GM13977 (cell line): Measurements from ENCODE around the gene C20orf141.

Experiments used
- DNase-seq: peaks from one replicate; pipeline ENCODE4 v3.0.0; 2012; ENCODE audit warnings: low spot score
- in situ Hi-C: fragments of 300-500 bp; cut with MboI; formaldehyde crosslinking; loops from one replicate; pipeline ENCODE4 v1.12.0; 2022; ENCODE audit warnings: low sequenced_read_pairs, low pct_unique_long_range_greater_than_20kb, mixed read lengths, inconsistent platforms; ENCODE audit not compliant: unreplicated experiment
- TF ChIP-seq, protein P1 (sequence below): IDR thresholded peaks from 2 replicates; pipeline ENCODE4 v1.5.1; 2012; ENCODE audit warnings: mild to moderate bottlenecking, control low read depth; ENCODE audit not compliant: insufficient read depth; ENCODE audit errors: extremely low read depth, missing control alignments

The C20orf141 gene

DNA sequence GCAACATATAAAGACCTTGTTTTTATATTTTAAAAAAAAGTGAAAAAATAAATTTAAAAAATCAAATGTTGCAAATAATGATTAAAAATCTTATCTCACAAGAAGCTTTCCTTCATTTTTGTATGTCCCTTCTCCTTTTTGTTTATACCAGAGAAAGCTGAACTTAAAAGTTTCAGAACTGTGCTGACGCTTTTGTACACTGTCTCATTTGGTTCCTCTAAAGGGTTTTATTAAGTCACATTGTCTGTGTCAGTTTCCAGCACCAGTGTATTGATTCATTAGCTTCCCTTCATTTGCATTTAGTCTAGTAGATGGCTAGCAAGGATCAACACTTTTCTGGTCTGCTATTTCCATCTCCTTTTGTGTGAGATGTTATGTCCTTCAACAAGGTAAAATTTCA lies 19.0 kb downstream of the C20orf141 start:
- DNase-seq = no peak
- in situ Hi-C loops = no loop called here
- TF ChIP-seq, protein P1, sequence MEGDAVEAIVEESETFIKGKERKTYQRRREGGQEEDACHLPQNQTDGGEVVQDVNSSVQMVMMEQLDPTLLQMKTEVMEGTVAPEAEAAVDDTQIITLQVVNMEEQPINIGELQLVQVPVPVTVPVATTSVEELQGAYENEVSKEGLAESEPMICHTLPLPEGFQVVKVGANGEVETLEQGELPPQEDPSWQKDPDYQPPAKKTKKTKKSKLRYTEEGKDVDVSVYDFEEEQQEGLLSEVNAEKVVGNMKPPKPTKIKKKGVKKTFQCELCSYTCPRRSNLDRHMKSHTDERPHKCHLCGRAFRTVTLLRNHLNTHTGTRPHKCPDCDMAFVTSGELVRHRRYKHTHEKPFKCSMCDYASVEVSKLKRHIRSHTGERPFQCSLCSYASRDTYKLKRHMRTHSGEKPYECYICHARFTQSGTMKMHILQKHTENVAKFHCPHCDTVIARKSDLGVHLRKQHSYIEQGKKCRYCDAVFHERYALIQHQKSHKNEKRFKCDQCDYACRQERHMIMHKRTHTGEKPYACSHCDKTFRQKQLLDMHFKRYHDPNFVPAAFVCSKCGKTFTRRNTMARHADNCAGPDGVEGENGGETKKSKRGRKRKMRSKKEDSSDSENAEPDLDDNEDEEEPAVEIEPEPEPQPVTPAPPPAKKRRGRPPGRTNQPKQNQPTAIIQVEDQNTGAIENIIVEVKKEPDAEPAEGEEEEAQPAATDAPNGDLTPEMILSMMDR = no peak

DNA sequence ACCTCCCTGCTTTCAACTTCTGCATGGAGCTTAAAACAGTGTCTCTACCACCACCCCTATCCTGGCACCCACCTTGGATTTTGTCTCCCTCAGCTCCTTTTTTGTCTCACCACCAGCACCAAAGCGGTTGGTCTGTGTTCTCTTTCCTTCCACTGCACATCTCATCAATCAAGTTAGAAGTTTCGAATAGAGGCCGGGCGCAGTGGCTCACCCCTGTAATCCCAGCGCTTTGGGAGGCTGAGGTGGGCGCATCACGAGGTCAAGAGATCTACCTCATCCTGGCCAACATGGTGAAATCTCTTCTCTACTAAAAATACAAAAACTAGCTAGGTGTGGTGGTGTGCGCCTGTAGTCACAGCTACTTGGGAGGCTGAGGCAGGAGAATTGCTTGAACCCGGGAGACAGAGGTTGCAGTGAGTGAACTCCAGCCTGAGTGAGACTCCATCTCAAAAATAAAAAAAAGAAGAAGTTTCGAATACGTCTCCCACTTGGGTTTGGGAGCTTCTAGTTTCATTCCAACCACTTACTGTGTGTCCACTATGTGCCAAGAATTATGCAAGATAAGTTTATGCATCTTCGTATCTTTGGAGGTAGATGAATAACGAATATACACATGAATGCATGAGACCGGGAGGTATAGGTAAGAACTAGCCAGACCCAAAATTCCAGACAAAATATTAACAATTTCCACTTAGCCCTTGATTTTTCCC lies 19.8 kb downstream of the C20orf141 start:
- TF ChIP-seq, protein P1 = no peak
- DNase-seq = no peak
- in situ Hi-C loops = no loop called here

DNA sequence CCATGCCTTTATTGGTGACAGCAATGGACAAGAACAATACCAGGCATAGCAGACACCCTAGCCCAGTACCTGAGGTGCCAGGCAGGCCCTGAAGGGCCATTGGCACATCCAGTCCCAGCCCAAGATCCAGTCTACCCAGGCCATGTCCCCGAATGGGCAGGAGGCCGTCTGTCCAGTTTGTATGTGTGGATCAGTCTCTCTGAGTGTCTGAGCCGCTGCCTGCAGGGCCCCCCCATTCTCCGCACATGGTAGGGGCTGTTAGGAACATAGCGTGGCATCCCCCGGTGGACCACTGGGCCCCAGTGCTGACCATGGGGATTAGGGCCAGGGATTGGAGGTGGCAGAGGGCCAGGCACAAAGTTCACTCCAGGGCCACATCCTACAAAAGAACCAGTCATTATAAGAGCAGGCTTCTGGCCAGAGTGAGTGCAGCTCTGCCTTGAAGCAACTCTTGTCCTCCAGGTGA lies 20.6 kb downstream of the C20orf141 start:
- TF ChIP-seq, protein P1 = no peak
- in situ Hi-C loops = no loop called here
- no peak for DNase-seq

DNA sequence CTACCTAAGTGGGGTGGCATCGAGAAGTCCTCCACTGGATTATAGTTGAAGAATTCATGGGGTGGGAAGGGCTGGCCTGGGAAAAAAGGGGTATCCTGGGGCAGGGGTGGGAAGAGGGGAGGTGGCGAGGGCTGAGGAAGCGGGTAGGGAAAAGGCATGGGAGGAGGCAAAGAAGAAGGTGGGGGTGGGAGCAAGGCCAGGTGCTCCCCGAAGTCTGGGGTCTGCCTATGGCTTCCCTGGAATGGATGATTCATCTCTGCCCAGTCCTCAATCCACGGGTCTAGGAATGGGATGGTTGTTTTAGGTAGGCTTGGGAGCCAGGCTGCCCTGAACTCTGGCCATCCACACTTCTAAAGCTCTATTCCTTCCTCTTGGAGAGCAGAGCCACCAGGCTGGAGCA lies 21.2 kb downstream of the C20orf141 start:
- DNase-seq = no peak
- in situ Hi-C loops = no loop called here
- TF ChIP-seq, protein P1 = no peak

DNA sequence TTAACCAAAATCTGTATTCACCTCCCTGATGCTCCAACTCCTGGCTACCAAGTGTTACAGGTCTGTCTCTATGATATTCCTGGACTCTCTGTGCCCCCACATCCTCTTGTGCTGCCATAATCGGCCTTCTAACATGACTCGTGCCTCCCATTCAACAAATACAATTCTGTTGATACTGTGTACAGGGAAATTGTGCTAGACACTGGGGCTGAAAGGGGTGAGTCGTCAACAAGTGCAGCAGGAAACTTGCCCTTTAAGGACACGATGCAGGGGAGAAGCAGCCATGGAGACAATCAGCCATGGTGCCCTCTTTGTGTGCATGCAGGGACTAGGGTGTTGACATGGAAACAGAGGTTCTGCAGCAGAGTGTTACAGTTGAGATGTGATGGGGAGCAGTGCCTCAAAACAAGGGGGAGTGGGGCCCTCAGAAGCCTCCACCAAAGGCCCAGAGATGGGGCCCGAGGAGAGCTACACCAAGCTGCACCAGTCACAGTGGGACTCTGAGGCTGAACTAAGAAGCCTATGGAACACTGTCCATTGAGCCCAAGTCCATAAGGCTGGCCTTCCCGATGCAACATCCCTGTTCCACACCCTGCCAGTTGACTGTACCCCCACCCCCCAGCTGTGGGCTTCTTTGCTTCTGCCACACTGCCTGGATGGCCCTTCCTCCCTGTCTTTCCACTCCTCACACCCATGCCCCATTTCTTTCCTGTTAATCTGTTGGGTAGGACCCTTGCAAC lies 22.6 kb downstream of the C20orf141 start:
- no peak for DNase-seq
- in situ Hi-C loops = no loop called here
- TF ChIP-seq, protein P1 = no peak

DNA sequence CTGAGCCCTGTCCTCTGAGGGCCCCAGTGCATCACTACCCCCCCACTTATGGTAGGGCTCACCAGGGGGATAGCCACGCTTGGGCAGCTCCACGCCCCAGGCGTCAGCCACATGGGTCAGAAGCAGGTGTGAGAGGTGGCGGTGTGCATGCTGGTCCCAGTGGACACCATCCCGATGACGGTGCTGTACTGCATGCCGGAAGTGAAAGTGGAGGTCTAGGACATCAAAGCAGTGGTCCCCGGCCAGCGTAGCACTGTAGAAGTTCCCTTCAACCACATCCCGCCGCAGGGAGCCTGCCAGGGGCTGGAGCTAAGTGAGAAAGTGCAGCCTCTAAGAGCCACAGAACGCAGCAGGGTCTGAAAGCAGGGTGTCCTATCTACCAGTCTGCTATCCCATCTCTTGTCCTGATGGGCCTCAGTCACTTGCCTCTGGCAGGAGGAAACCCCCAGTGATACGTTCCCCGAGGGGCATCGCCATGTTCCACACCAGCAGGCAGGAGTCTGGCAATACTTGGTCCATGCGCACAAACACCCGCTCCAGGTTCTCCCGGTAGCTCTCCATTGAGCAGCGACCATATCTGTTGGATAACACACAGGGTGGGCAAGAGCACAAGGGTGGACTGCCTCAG lies 23.5 kb downstream of the C20orf141 start:
- DNase-seq = no peak
- TF ChIP-seq, protein P1 = no peak
- in situ Hi-C loops = no loop called here
